GM13976 (cell line): ENCODE measurements around the gene ASS1.

Source experiments
- DNase-seq: peaks from one replicate; pipeline ENCODE4 v3.0.0; 2012; ENCODE audit warnings: low spot score
- CTCF ChIP-seq: IDR thresholded peaks from 2 replicates; pipeline ENCODE4 v1.5.1; 2012; ENCODE audit warnings: borderline replicate concordance, mild to moderate bottlenecking; ENCODE audit not compliant: insufficient read depth; ENCODE audit errors: extremely low read depth, missing control alignments, control extremely low read depth
- in situ Hi-C: fragments of 300-500 bp; cut with MboI; formaldehyde crosslinking; loops from one replicate; pipeline ENCODE4 v1.12.0; 2022; ENCODE audit warnings: low sequenced_read_pairs, mixed read lengths, inconsistent platforms; ENCODE audit not compliant: unreplicated experiment

Gene ASS1

GRCh38 chr9:130471411-130472183 is 26.8 kb downstream of the ASS1 start:
- in situ Hi-C loops, result loop anchor here (25.0 kb wide), 1 partner anchor 216 kb away; the partner anchor contains the start of gene EXOSC2
- no peak for TF ChIP-seq CTCF
- no peak for DNase-seq

- TF ChIP-seq CTCF, result no peak
- no peak for DNase-seq
- in situ Hi-C loops, result loop anchor here (25.0 kb wide), 1 partner anchor 215 kb away; the partner anchor contains the start of gene EXOSC2
Measured at GRCh38 chr9:130472184-130472705, 27.5 kb downstream of the ASS1 start.

GRCh38 chr9:130473009-130473408 is 28.2 kb downstream of the ASS1 start:
- TF ChIP-seq CTCF, result no peak
- in situ Hi-C loops, result loop anchor here (25.0 kb wide), 1 partner anchor 214 kb away; the partner anchor contains the start of gene EXOSC2

GRCh38 chr9:130473566-130473965 is 28.8 kb downstream of the ASS1 start:
- no peak for TF ChIP-seq CTCF
- in situ Hi-C loops, result loop anchor here (25.0 kb wide), 1 partner anchor 214 kb away; the partner anchor contains the start of gene EXOSC2
- no peak for DNase-seq

More at GRCh38 chr9:130473009-130473408, 28.2 kb downstream of the ASS1 start:
- DNase-seq, result no peak

GRCh38 chr9:130474106-130474505 is 29.3 kb downstream of the ASS1 start:
- TF ChIP-seq CTCF, result no peak
- in situ Hi-C loops, result loop anchor here (25.0 kb wide), 1 partner anchor 213 kb away; the partner anchor contains the start of gene EXOSC2
- no peak for DNase-seq

- no peak for TF ChIP-seq CTCF
- DNase-seq, result no peak
- in situ Hi-C loops, result no loop called here
Measured at GRCh38 chr9:130476151-130476730, 31.5 kb downstream of the ASS1 start.
